Kidney (tissue), 14 donors: Measurements from ENCODE around the gene APBA1. TPM values are rescaled to one million over a fixed set of nuclear protein-coding genes. Genes with fewer than 3 reads are reported as not detected.

ENCODE experiments used
- DNase-seq, 5 donors: peaks; one replicate each; pipeline ENCODE4 v3.0.0-alpha.2; 2013 to 2020
- FAIRE-seq: peaks from 2 replicates; lab custom pipeline; 2012; peaks lifted over from hg19 to GRCh38; lab: Jason Lieb, UNC
- H3K27ac ChIP-seq, 2 donors: one replicate each; pipeline ENCODE4 v1.7.0; 2013; ENCODE audit warnings: low read depth in 2 of 2, low read length in 2 of 2, inconsistent platforms in 1 of 2
- H3K27me3 ChIP-seq: one replicate; pipeline ENCODE4 v1.7.1; 2013; ENCODE audit warnings: low read length, inconsistent platforms; ENCODE audit not compliant: control insufficient read depth, insufficient read depth
- H3K36me3 ChIP-seq, 3 donors: one replicate each; pipeline versions ENCODE4 v1.7.0 to v1.7.1; 2013; ENCODE audit warnings: low read length in 3 of 3, control low read depth in 1 of 3, inconsistent platforms in 1 of 3; ENCODE audit not compliant: insufficient read depth in 3 of 3, control insufficient read depth in 2 of 3
- H3K4me1 ChIP-seq, 3 donors: one replicate each; pipeline versions ENCODE4 v1.7.0 to v1.7.1; 2013; ENCODE audit warnings: low read length in 3 of 3, inconsistent platforms in 1 of 3, low read depth in 1 of 3; ENCODE audit not compliant: control insufficient read depth in 2 of 3, insufficient read depth in 2 of 3
- H3K4me3 ChIP-seq, 3 donors: one replicate each; pipeline versions ENCODE4 v1.7.0 to v1.8.1; 2013; ENCODE audit warnings: low read length in 3 of 3, control low read depth in 1 of 3, inconsistent platforms in 1 of 3
- H3K9ac ChIP-seq, 3 donors: one replicate each; pipeline versions ENCODE4 v1.7.0 to v1.7.1; 2013; ENCODE audit warnings: low read length in 3 of 3, control low read depth in 1 of 3, inconsistent platforms in 1 of 3
- H3K9me3 ChIP-seq, 3 donors: one replicate each; pipeline versions ENCODE4 v1.7.0 to v1.7.1; 2013; ENCODE audit warnings: low read length in 3 of 3, control low read depth in 1 of 3, inconsistent platforms in 1 of 3; ENCODE audit not compliant: control insufficient read depth in 2 of 3, insufficient read depth in 1 of 3
- intact Hi-C: fragments of 100-400 bp; cut with DNase I; formaldehyde crosslinking; loops from one replicate; pipeline ENCODE4 v1.11.1; 2022
- polyA plus RNA-seq: library from polyadenylated mRNA; stranded (reverse); fragments of 350-450 nt; fragmentation: Illumina TruSeq; extraction: RNeasy Lipid Tissue Mini Kit (QIAGEN cat#74804); gene quantifications from one replicate; pipeline ENCODE4 v1.2.3, GENCODE V29; 2014; ENCODE audit warnings: low read depth, low replicate concordance; ENCODE audit not compliant: insufficient read depth
- total RNA-seq: library from RNA; stranded (reverse); fragmentation: NEBNext Ultra II Directional; extraction: Animal tissue kit (Norgen Biotek cat#: 25700); gene quantifications from one replicate; pipeline ENCODE4 v1.2.1, GENCODE V29; 2021
- TF ChIP-seq, protein P1 (sequence below): IDR thresholded peaks from 3 replicates; pipeline ENCODE4 v1.5.1; 2012; ENCODE audit warnings: mild to moderate bottlenecking, moderate library complexity, borderline replicate concordance; ENCODE audit not compliant: insufficient read depth; ENCODE audit errors: extremely low read depth
- donor health status: control.
- donor health status: control.
- donor health status: control.
- donor health status: control.
- donor health status: control.
- donor health status: DM: yes; HTN: yes; CAD: no.
- donor health status: Normal renal cell carcinoma (clear cell type).

Gene APBA1
- total and polyA plus RNA-seq, 2 donors from 2014 or later = 1.3 to 5.1 TPM

DNA sequence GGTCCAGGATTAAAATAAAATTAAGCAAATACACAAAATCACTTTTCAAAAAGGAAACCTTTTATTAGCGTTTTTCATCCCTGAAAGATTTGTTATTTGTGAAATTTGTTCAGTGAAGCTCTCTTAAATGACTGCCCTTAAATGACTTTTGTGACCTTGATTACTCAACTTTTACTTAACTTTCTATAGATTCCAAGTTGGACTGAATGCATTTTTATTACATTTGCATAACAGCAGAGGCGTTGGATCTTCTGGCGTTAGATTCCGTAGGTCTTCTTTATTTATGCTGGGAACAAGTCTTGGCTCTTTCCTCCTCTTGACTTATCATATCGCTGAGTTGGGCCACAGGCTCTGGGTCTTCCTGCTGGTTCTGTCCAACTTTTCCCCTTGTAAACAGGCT is 78.4 kb downstream of the APBA1 start:
- no peak for DNase-seq
- Histone ChIP-seq H3K9ac (no peak overlapping the region), H3K4me1 (no peaks in the 10 kb centered on the region), H3K27me3 (no peaks in the 10 kb centered on the region), H3K9me3 (no peaks in the 10 kb centered on the region), H3K36me3 (no peaks in the 10 kb centered on the region), H3K4me3 (no peak overlapping the region), H3K27ac (no peak overlapping the region)
- intact Hi-C loops = no loop called here
- no peak for FAIRE-seq
- TF ChIP-seq, protein P1, sequence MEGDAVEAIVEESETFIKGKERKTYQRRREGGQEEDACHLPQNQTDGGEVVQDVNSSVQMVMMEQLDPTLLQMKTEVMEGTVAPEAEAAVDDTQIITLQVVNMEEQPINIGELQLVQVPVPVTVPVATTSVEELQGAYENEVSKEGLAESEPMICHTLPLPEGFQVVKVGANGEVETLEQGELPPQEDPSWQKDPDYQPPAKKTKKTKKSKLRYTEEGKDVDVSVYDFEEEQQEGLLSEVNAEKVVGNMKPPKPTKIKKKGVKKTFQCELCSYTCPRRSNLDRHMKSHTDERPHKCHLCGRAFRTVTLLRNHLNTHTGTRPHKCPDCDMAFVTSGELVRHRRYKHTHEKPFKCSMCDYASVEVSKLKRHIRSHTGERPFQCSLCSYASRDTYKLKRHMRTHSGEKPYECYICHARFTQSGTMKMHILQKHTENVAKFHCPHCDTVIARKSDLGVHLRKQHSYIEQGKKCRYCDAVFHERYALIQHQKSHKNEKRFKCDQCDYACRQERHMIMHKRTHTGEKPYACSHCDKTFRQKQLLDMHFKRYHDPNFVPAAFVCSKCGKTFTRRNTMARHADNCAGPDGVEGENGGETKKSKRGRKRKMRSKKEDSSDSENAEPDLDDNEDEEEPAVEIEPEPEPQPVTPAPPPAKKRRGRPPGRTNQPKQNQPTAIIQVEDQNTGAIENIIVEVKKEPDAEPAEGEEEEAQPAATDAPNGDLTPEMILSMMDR = no peak

DNA sequence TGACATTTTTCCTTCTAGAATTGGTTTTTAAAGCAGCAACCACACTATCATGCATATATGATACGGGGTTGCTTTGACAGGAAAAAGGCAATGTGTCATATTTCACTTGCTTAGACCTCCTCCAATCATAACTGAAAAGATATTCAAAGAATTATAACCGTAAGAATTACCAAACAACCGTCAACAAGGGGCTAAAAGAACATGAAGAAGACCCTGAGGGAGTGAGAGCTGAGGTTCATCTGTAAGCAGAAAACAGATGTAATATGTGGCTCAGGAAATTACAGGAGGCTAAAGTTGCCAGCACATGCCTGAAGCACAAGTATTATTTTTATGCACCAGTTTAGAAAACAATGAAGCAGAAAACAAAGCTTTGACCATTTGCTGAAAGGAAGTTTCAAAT is 78.9 kb downstream of the APBA1 start:
- Histone ChIP-seq H3K27ac (no peak overlapping the region), H3K9ac (no peak overlapping the region), H3K9me3 (no peaks in the 10 kb centered on the region), H3K36me3 (no peaks in the 10 kb centered on the region), H3K4me1 (no peaks in the 10 kb centered on the region), H3K4me3 (no peak overlapping the region), H3K27me3 (no peaks in the 10 kb centered on the region)
- TF ChIP-seq, protein P1 = no peak
- DNase-seq = no peak
- intact Hi-C loops = no loop called here
- FAIRE-seq = no peak

DNA sequence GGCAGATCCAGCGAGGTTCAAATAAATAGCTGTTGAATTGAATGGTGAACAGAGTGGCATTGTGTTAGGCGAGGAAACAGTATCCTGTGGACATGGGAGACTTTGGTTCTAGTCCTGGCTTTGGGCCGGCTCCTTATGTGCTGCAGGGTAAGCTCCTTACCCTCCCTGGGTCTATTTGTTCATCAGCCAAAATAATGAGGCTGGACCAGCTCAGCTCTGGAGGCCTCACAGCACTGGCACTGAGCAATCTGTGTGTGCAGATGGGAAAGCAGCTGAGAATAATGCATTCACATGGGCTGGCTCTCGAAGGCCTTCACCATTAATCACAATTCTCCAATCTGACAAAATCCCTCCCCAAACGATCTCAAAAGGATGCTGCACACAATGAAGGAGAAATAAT is 81.9 kb downstream of the APBA1 start:
- intact Hi-C loops = no loop called here
- TF ChIP-seq, protein P1 = no peak
- no peak overlapping the region for H3K9ac ChIP-seq
- no peak overlapping the region for H3K27ac ChIP-seq
- no peaks in the 10 kb centered on the region for H3K4me1 ChIP-seq
- DNase-seq (no peak), FAIRE-seq (no peak)
- H3K36me3 ChIP-seq = no peaks in the 10 kb centered on the region
- no peak overlapping the region for H3K4me3 ChIP-seq
- H3K27me3 ChIP-seq = no peaks in the 10 kb centered on the region
- no peaks in the 10 kb centered on the region for H3K9me3 ChIP-seq

DNA sequence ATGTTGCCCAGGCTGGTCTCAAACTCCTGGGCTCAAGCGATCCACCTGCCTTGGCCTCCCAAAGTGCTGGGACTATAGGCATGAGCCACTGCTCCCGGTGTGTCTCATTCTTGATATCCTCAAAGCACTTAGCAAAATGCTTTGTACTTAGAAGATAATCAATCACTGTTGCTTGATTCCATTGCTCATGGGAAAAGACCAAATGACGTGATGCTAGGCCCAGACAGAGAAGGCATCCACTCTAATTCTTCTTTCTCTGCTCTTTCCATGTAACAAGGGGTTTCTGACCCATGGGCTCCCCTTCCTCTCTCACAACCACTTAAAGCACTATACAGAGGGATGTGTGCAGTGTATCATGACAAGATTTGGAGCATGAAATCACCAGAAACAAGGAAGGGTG is 83.0 kb downstream of the APBA1 start:
- TF ChIP-seq, protein P1 = no peak
- intact Hi-C loops = no loop called here
- no peak for FAIRE-seq
- Histone ChIP-seq H3K27ac (no peak overlapping the region), H3K4me1 (no peaks in the 10 kb centered on the region), H3K4me3 (no peak overlapping the region), H3K27me3 (no peaks in the 10 kb centered on the region), H3K9ac (no peak overlapping the region), H3K36me3 (no peaks in the 10 kb centered on the region), H3K9me3 (no peaks in the 10 kb centered on the region)
- no peak for DNase-seq
